GM12873 (cell line): ENCODE data around the gene IFNGR1.

Experiments
- TF ChIP-seq, protein P1 (sequence below): IDR thresholded peaks from 2 replicates; pipeline ENCODE4 v1.5.1; 2012; ENCODE audit warnings: low read depth, mild to moderate bottlenecking, moderate library complexity, low read length, control low read depth; ENCODE audit not compliant: insufficient read depth; ENCODE audit errors: missing control alignments

IFNGR1 gene

DNA sequence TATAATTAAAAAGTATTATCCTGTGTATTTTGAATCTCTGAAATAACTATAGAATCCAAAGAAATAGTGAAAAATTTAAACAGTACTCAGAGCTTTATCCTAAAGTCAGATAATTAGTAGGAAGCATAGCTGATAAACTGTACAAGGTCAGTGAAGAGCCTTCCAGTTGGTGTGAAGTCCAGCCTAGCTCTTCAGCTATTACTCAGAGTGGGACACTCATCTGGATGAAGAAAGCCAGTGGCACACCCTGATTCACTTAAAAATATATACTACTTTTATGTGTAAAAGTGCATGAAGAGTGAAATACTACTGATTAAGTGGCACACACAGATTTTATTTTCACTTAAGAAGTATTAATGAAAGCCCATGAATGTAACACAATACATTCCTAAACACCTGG is 3.1 kb downstream of the IFNGR1 start:
- TF ChIP-seq, protein P1, sequence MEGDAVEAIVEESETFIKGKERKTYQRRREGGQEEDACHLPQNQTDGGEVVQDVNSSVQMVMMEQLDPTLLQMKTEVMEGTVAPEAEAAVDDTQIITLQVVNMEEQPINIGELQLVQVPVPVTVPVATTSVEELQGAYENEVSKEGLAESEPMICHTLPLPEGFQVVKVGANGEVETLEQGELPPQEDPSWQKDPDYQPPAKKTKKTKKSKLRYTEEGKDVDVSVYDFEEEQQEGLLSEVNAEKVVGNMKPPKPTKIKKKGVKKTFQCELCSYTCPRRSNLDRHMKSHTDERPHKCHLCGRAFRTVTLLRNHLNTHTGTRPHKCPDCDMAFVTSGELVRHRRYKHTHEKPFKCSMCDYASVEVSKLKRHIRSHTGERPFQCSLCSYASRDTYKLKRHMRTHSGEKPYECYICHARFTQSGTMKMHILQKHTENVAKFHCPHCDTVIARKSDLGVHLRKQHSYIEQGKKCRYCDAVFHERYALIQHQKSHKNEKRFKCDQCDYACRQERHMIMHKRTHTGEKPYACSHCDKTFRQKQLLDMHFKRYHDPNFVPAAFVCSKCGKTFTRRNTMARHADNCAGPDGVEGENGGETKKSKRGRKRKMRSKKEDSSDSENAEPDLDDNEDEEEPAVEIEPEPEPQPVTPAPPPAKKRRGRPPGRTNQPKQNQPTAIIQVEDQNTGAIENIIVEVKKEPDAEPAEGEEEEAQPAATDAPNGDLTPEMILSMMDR = no peak

DNA sequence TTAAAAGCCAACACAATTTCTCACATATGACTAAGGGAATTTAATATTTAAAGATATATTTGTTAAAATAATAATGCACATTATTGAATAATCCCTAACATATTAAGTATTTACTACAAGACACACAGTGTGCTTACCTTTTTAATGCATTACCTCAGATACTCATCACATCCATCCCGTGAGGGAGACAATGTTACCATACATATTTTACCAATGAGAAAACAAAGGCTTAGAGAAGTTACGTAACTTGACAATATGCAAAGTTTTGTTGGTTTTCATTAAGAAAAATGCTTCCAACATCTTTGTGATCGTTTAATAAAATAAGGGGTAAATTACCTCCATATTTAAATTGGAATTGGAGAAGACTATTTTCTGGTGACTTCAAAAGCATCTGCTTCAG is 4.3 kb downstream of the IFNGR1 start:
- TF ChIP-seq, protein P1 = no peak

DNA sequence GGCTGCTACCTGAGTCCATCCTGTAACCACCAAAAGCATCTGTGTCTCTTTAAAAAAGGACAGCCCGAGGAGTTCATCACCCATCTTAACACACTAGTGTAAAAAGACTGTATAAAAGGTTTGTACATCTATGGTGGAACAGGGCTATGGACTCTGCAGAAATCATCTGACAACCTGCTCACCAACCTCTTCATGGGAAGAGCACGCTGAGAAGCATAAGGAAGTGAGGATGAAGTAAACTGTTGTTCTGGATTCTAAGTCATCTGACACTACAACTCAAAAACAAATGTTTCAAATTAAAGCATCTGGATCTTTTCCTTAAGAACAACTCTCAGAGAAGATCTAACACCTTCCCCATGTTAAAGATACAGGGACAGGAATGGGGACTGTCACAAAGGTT is 5.4 kb downstream of the IFNGR1 start:
- TF ChIP-seq, protein P1 = no peak

DNA sequence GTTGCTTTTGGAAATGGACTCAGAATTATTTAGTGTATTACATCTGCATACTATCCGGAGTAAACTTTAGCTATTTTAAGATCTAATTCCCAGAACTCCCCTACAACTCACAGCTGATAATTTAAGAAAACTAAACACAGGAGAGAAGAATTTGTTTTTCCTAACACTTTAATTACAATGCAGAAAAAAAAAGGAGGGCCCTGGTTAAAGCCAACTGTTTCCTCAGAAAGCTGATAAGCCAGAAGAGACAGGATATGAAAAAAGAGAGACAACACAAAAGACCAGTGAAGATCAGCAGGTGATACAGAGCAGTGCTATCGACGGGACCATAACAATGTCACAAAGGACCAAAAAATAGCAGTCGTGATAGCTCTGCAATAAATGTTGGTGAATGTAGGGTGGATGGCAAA is 5.8 kb downstream of the IFNGR1 start:
- TF ChIP-seq, protein P1 = no peak

DNA sequence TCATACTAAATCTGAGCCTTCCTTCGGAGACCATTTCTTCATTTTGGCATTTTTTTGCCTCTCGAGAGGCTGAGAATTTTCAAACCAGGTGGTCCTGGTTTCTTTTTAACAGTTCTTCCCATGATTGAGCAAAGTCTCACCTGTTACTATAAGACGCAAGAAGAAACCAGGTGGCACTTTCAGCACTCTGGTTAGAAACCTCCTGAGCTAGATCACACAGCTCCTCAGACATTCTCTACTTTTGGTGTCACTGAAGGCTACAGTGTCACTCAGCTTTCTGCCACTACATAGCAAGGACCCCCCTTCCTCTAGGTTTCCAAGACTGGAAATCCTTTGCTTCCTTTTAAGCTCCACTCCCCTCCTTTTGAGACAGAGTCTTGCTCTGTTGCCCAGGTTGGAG is 7.3 kb downstream of the IFNGR1 start:
- TF ChIP-seq, protein P1 = no peak

DNA sequence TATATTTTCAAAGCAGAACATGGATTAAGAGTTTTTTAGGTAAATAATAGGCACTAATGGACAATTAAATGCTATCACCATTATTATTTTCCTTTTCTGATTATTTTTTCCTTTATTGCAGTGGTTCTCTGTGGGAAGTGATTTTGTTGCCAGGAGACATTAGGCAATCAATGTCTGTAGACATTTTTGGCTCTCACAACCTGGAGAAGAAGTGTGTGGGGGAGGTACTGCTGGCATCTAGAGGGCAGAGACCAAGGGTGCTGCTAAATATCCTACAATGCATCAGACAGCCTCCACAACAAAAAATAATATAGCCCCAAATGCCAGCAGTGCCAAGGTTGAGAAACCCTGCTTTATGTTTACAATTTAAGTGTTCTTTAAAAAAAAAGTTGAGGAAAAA is 8.3 kb downstream of the IFNGR1 start:
- TF ChIP-seq, protein P1 = no peak

DNA sequence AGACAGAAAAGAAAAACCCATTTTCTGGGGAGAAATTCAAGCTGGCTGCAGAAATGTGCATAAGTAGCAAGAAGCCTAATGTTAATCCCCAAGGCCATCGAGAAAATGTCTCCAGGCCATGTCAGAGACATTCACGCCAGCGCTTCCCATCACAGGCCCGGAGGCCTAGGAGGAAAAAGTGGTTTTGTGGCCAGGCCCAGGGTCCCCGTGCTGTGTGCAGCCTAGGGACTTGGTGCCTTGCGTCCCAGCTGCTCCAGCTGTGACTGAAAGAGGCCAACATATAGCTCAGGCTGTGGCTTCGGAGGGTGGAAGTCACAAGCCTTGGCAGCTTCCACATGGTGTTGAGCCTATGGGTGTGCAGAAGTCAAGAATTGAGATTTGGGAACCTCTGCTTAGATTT is 10.9 kb downstream of the IFNGR1 start:
- TF ChIP-seq, protein P1 = no peak
